Hematopoietic multipotent progenitor cell treated with erythropoietin and hydrocortisone succinate and interleukin-3 and kit ligand, for 15 days (in vitro differentiated cells): ENCODE measurements around the gene C1orf232.
A peak's percentile ranks its signal among the peaks of the same experiment; 100 is the strongest.

Experiments
- DNase-seq: peaks from one replicate; pipeline ENCODE4 v3.0.0-alpha.2; 2015; ENCODE audit warnings: low spot score

Gene C1orf232

DNA sequence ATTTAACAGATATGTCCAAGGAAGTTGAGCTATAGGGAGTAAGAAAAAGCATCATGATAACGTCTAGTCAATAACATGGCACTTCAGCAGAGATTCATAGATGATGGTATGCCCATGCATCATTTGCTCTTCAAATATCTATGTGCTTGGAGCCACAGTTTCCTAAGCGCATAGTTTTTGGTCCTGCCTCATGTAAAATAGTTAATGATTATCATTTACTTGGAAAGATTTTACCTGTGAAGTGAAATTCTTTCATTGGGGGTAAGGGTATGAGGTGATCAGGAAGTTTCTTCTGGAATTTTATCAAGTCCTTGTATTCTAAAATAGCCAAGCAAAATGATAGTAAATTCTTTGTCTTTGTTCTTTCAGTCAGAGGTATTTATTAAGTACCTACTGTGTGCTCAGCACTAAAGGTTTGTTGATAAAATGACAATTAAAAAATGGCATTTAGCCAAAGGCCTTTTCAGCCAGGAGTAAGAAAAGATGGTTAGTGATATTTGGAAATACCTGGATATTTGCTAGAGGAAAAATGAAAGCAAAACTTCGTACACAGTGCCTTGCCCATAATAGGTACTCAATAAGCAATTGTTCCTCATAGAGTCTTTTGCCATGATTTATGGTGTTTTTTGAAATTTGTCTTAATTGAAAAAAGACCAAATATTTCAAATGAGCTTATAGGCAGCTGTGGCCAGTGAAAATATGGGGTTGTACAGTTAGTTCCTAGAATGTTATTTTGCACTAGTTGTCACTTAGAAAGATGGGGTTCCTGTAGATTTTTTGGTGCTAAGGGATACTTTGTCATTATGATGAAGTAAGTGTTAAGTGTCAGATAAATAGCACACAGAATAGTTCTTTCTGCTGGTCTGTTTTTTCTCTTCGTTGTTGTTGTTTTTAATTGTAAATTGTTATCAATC lies 44.1 kb downstream of the C1orf232 start:
- DNase-seq, result peak; percentile 40

DNA sequence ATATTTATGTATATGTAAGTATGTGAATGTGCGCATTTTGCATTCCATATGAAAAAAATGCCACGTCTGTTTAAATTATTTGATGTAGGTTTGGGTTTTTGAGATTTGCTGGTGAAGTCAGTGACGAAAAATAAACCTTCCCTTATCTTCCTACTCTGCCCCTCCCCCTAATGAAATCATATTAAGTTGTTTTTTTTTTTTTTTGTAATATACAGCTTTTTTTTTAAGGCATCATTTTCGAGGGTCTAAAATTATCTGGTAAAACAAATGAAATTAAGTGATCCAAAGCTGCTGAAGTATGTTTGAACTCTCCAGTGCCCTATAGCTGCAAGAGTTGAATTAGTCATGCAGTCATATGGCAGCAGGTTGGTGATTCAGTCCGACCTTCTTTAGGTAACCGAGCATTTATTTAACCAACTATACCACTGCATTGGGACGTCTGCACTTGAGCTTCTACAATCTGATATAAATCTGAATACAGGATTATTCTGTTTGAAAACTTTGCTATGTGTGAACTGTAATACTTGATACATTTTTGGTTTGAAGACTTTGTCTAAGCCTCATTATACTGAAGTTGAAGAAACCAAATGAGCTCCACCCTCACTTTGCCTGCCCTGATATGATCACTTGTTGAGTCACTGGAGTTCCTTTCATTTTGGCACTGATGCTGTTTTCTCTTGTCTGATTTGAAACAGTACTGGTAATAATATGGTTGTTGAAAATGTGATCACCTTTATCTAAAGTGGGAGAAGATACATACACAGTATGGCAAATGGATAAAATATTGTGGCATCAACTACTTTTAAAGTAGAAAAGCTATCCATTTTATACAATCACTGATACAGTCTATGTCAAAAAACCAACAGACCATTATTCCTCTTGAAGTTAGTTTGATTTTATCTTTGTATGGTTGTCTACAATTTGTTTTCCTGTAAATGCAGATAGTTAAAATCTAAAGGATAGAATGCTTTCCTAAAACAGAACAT lies 45.5 kb downstream of the C1orf232 start:
- peak; percentile 85 for DNase-seq

DNA sequence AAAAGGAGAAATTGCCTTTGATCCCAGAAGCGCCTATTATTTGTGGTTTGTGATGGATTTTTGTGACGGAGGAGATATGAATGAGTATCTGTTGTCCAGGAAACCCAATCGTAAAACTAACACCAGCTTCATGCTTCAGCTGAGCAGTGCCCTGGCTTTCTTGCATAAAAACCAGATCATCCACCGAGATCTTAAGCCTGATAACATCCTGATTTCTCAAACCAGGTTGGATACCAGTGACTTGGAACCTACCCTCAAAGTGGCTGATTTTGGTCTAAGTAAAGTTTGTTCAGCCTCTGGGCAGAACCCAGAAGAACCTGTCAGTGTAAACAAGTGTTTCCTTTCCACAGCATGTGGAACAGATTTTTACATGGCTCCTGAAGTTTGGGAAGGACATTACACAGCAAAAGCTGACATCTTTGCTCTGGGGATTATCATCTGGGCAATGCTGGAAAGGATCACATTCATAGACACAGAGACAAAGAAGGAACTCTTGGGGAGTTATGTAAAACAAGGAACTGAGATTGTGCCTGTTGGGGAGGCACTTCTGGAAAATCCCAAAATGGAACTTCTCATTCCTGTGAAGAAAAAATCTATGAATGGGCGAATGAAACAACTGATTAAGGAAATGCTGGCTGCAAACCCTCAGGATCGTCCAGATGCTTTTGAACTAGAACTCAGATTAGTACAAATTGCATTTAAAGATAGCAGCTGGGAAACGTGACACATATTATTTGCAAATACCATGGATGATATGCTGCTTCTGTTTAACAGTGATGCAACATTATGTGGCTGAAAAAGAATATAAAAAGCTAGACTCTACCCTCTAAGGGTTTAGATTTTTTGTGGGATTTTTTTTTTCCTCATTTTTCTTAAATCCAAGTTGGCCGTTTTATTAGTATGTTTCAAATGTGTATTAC lies 46.6 kb downstream of the C1orf232 start:
- DNase-seq, result peak; percentile 67

DNA sequence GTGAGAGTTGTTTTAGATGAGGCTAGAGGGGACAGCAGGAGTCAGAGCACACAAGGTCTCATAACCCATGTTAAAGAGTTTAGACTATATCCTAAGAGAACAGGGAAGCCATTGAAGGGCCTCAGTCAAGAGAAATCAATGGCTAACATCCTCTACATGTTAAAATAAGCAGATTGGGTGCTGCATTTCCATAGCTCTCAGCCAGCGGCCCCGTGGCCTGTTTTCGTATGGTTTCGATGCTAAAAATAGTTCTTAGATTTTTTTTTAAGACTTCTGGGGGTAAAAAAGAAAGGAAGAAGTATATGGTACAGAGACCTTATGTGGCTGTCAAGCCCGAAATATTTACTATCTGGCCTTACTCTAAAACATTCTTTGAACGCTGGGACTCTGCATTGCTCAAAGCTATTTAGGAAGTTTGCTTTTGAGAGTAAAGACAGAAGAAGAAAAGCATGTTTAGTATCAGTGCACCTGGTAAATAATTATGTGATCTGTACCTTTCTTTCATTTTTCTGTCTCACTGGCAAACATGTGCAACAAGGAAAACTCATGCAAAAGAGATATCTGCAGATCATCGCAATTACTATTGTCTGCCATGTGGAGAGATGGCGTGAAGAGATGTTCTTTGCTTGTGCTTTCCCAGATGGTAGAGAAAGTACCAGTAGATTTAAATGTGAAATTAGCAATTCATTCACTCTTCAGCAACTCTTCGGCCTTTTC lies 48.7 kb downstream of the C1orf232 start:
- DNase-seq, result no peak

DNA sequence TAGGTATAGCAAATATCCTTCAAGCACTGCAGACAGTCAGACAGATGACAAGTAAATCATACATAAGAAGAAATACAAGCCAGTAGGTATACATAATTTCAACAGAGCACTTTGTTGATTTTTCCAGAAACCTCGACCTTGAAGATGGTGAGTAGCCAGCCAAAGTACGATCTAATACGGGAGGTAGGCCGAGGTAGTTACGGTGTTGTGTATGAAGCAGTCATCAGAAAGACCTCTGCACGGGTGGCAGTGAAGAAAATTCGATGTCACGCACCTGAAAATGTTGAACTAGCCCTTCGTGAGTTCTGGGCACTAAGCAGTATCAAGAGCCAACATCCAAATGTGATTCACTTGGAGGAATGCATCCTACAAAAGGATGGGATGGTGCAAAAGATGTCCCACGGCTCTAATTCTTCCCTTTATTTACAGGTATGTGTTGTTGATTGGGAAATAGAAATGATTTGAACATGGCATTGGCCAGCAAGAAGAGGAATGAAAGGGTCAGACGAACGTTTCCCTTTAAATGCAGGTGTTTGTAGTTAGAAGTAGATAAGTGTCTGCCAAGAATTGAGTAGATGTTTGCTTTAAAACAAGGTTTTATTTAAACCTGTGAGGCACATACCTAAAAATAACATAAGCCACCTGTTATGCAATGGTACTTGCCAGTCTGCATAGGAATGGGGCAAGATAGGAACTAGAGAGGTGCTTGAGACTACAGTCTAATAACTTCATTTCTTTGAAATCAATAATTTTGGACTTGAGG lies 54.4 kb downstream of the C1orf232 start:
- DNase-seq, result no peak
